IMR-90 (cell line): Measurements from ENCODE around the gene TTLL12. TPM values are rescaled to one million over a fixed set of nuclear protein-coding genes. Genes with fewer than 3 reads are reported as not detected.

Experiments
- ATAC-seq: fragments of 200-7000 bp; cut with Tn5 transposase; 2 replicates; pipeline ENCODE4 v1.9.1; 2020; ENCODE audit warnings: low read depth, mild to moderate bottlenecking, moderate library complexity
- BruUV-seq: library from RNA; stranded (reverse); fragments of 400-500 nt; replicated peaks from 2 replicates; lab custom pipeline; 2021; lab: Mats Ljungman, UMichigan
- CTCF ChIA-PET: fragments of 300-600 bp; formaldehyde crosslinking; extraction: SDS; loops from one replicate; lab custom pipeline; 2021; ENCODE audit warnings: antibody characterized with exemption; lab: Yijun Ruan, JAX
- POLR2A ChIA-PET: fragments of 300-600 bp; sonication (Branson Sonifier 250); formaldehyde crosslinking; loops from one replicate; lab custom pipeline; 2022; ENCODE audit warnings: antibody characterized with exemption; ENCODE audit not compliant: unreplicated experiment; lab: Charles Lee
- DNase-seq: peaks from one replicate; pipeline ENCODE4 v3.0.0; 2013
- H2AFZ ChIP-seq: replicated peaks from 2 replicates; pipeline ENCODE3; 2013; ENCODE audit warnings: low read length, mild to moderate bottlenecking; ENCODE audit not compliant: poor library complexity
- H2AK5ac ChIP-seq: 2 replicates; pipeline ENCODE4 v1.6.1; 2013; ENCODE audit warnings: low read depth, low read length, inconsistent platforms
- H2AK9ac ChIP-seq: replicated peaks from 2 replicates; pipeline ENCODE3; 2013; ENCODE audit warnings: mild to moderate bottlenecking, low read depth, low read length, moderate library complexity; ENCODE audit not compliant: poor library complexity
- H2BK120ac ChIP-seq: 2 replicates; pipeline ENCODE4 v1.6.1; 2013; ENCODE audit warnings: low read depth, low read length, inconsistent platforms
- H2BK15ac ChIP-seq: 3 replicates; pipeline ENCODE4 v1.6.1; 2013; ENCODE audit warnings: low read depth, low read length, inconsistent platforms
- H2BK20ac ChIP-seq: 2 replicates; pipeline ENCODE4 v1.6.1; 2013; ENCODE audit warnings: low read depth, mild to moderate bottlenecking, inconsistent platforms, low read length, moderate library complexity
- H2BK5ac ChIP-seq: 2 replicates; pipeline ENCODE4 v1.6.1; 2013; ENCODE audit warnings: mild to moderate bottlenecking, low read depth, low read length, inconsistent platforms; ENCODE audit not compliant: poor library complexity, severe bottlenecking
- H3K14ac ChIP-seq: replicated peaks from 2 replicates; pipeline ENCODE4 v1.6.1; 2013; ENCODE audit warnings: low read depth, low read length, inconsistent platforms
- H3K18ac ChIP-seq: 2 replicates; pipeline ENCODE4 v1.6.1; 2013; ENCODE audit warnings: low read depth, low read length, control low read depth
- H3K23ac ChIP-seq: 2 replicates; pipeline ENCODE4 v1.6.1; 2013; ENCODE audit warnings: low read depth, low read length, inconsistent platforms
- H3K27ac ChIP-seq: 2 replicates; pipeline ENCODE4 v1.5.1; 2013; ENCODE audit warnings: mild to moderate bottlenecking, control low read depth, low read length; ENCODE audit not compliant: insufficient read depth
- H3K27me3 ChIP-seq: 2 replicates; pipeline ENCODE4 v1.6.1; 2013; ENCODE audit warnings: low read length; ENCODE audit not compliant: control insufficient read depth, insufficient read depth
- H3K36me3 ChIP-seq: 2 replicates; pipeline ENCODE4 v1.6.1; 2013; ENCODE audit warnings: low read length, mixed read lengths; ENCODE audit not compliant: control insufficient read depth, insufficient read depth
- H3K4ac ChIP-seq: 2 replicates; pipeline ENCODE4 v1.6.1; 2013; ENCODE audit warnings: low read depth, low read length, inconsistent platforms
- H3K4me1 ChIP-seq: 2 replicates; pipeline ENCODE4 v1.6.1; 2013; ENCODE audit warnings: low read length, mixed read lengths; ENCODE audit not compliant: control insufficient read depth, insufficient read depth
- H3K4me2 ChIP-seq: 2 replicates; pipeline ENCODE4 v1.6.1; 2013; ENCODE audit warnings: low read depth, mild to moderate bottlenecking, control low read depth, low read length, moderate library complexity
- H3K4me3 ChIP-seq: 2 replicates; pipeline ENCODE4 v1.5.1; 2013; ENCODE audit warnings: low read depth, mild to moderate bottlenecking, control low read depth, low read length, moderate library complexity; ENCODE audit not compliant: insufficient read depth
- H3K56ac ChIP-seq: 2 replicates; pipeline ENCODE4 v1.6.1; 2013; ENCODE audit warnings: low read length, inconsistent platforms; ENCODE audit not compliant: insufficient read depth; ENCODE audit errors: extremely low read depth
- H3K79me1 ChIP-seq, 2 experiments: 2 replicates each; pipeline ENCODE4 v1.6.1; 2013; ENCODE audit warnings: low read length in 2 of 2, inconsistent platforms in 1 of 2, low read depth in 1 of 2
- H3K9ac ChIP-seq: 2 replicates; pipeline ENCODE4 v1.6.1; 2013; ENCODE audit warnings: low read depth, low read length, control low read depth
- H3K9me1 ChIP-seq: 2 replicates; pipeline ENCODE4 v1.6.1; 2013; ENCODE audit warnings: low read length, inconsistent platforms; ENCODE audit not compliant: insufficient read depth
- H3K9me3 ChIP-seq: 2 replicates; pipeline ENCODE4 v1.6.1; 2013; ENCODE audit warnings: low read length; ENCODE audit not compliant: control insufficient read depth, insufficient read depth
- H4K20me1 ChIP-seq: 2 replicates; pipeline ENCODE4 v1.6.1; 2013; ENCODE audit warnings: low read length, inconsistent platforms; ENCODE audit not compliant: insufficient read depth
- H4K5ac ChIP-seq: 2 replicates; pipeline ENCODE4 v1.6.1; 2013; ENCODE audit warnings: mild to moderate bottlenecking, low read depth, low read length, control low read depth
- H4K8ac ChIP-seq, 2 experiments: 2 replicates each; pipeline ENCODE4 v1.6.1; 2013; ENCODE audit warnings: low read depth in 2 of 2, low read length in 2 of 2, control low read depth in 1 of 2, inconsistent platforms in 1 of 2
- H4K91ac ChIP-seq: 2 replicates; pipeline ENCODE4 v1.6.1; 2013; ENCODE audit warnings: low read depth, low read length, inconsistent platforms; ENCODE audit not compliant: insufficient read depth
- CEBPB ChIP-seq: IDR thresholded peaks from 2 replicates; pipeline ENCODE4 v1.6.1; 2012; ENCODE audit warnings: low read depth, low read length, improper control_type of control experiment
- SMC3 ChIP-seq: fragments of 150-350 bp; IDR thresholded peaks from 2 replicates; pipeline ENCODE4 v1.6.1; 2016; ENCODE audit warnings: low read depth, mild to moderate bottlenecking, antibody characterized with exemption, low read length, moderate library complexity
- WGBS, 2 experiments: methylation state at CpG; one replicate each; pipeline versions ENCODE4 v1.1.5 to v1.1.7; 2013; ENCODE audit warnings: missing lambda C conversion rate in 2 of 2; ENCODE audit not compliant: insufficient read length in 1 of 2; ENCODE audit errors: extremely low coverage in 2 of 2; 5-methylcytosine and 5-hydroxymethylcytosine counted together
- dilution Hi-C: fragments of 300-500 bp; cut with HindIII; formaldehyde crosslinking; loops from one replicate; pipeline ENCODE4 v1.14.3; 2018; ENCODE audit warnings: low sequenced_read_pairs; ENCODE audit not compliant: unreplicated experiment
- in situ Hi-C: fragments of 300-500 bp; cut with MboI; formaldehyde crosslinking; loops from 3 replicates; pipeline ENCODE4 v1.14.3; 2019; ENCODE audit warnings: low sequenced_read_pairs, inconsistent platforms, mixed read lengths
- intact Hi-C: fragments of 100-400 bp; cut with micrococcal nuclease; formaldehyde crosslinking; loops from 2 replicates; pipeline ENCODE4 v1.10.0; 2022
- polyA plus RNA-seq, 3 experiments: library from polyadenylated mRNA; depleted of rRNA; stranded (reverse); fragments of >200 nt; gene quantifications; 2 replicates each; pipeline ENCODE4 v1.2.3, GENCODE V29; 2012; ENCODE audit warnings: low replicate concordance in 1 of 3
- total RNA-seq: library from RNA; depleted of rRNA; stranded (reverse); fragments of >200 nt; gene quantifications from 2 replicates; pipeline ENCODE4 v1.2.3, GENCODE V29; 2012

TTLL12 gene
- total and polyA plus RNA-seq, 2 of the 4 experiments (the other 2 are of a cell fraction), result 20.9 to 30.1 TPM

DNA sequence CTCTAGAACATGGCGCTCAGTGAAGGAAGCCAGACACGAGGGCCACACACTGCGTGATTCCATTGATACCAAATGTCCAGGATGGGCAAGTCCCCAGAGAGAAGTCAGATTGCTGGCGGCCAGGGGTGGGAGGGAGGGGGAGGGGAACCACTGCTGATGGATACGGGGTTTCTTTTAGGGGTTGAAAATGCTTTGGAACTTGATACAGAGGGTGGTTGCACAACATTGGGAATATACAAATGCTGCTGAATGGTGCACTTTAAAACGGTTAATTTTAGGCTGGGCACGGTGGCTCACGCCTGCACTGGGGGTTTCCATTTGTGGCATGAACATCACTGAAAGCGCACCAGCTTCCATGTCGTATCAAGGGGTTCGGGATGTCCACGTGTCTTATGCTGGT is 30.5 kb downstream of the TTLL12 start:
- no peak overlapping the region for H3K14ac ChIP-seq
- in situ Hi-C loops (no loop called here), intact Hi-C loops (no loop called here), dilution Hi-C loops (no loop called here)
- no peaks in the 10 kb centered on the region for H3K27me3 ChIP-seq
- peak overlapping the region; percentile 20 for H2AK9ac ChIP-seq
- H3K36me3 ChIP-seq, result peaks cover 15% of the 10 kb centered on the region; the same call in 1 of the 2 replicates
- peaks cover 20 to 77% of the 10 kb centered on the region in 2 experiments for H3K79me1 ChIP-seq
- ChIA-PET CTCF (interaction anchor here (0.6 kb wide), 1 partner anchor 31 kb away, joined by 4 read pairs; no protein-coding TSS in a partner anchor), POLR2A (interaction anchor here (0.5 kb wide), 1 partner anchor 519 kb away, joined by 6 read pairs; no protein-coding TSS in a partner anchor)
- H4K91ac ChIP-seq, result no peak overlapping the region
- H3K9ac ChIP-seq, result no peak overlapping the region
- peaks cover 7% of the 10 kb centered on the region for H3K9me1 ChIP-seq
- H2AFZ ChIP-seq, result no peak overlapping the region
- H4K20me1 ChIP-seq, result peaks cover 56% of the 10 kb centered on the region
- H3K4ac ChIP-seq, result no peak overlapping the region
- no peak overlapping the region for H3K18ac ChIP-seq
- no peak overlapping the region for H3K4me3 ChIP-seq
- no peak for ATAC-seq
- DNase-seq, result no peak
- TF ChIP-seq CEBPB, result peak; percentile 29; the same call in 1 of the 2 replicates
- no peak for TF ChIP-seq SMC3
- H3K4me2 ChIP-seq, result no peak overlapping the region
- H3K27ac ChIP-seq, result no peak overlapping the region
- no TSS peak for BruUV-seq
- H2BK15ac ChIP-seq, result no peak overlapping the region
- H3K23ac ChIP-seq, result no peak overlapping the region
- H2BK5ac ChIP-seq, result no peak overlapping the region
- H2BK20ac ChIP-seq, result no peak overlapping the region
- no peak overlapping the region for H2AK5ac ChIP-seq
- 89% methylated on average over 6 of the region's 12 CpGs; no CpG with 5 or more reads in 1 of the 2 experiments for WGBS, 2 experiments
- H4K5ac ChIP-seq, result no peak overlapping the region
- H3K9me3 ChIP-seq, result no peaks in the 10 kb centered on the region
- H3K56ac ChIP-seq, result no peak overlapping the region
- H2BK120ac ChIP-seq, result no peak overlapping the region
- H4K8ac ChIP-seq, result no peak overlapping the region
- peaks cover 11% of the 10 kb centered on the region for H3K4me1 ChIP-seq
